Osteocyte (in vitro differentiated cells): ENCODE measurements around the gene THAP11. TPM values are rescaled to one million over a fixed set of nuclear protein-coding genes. Genes with fewer than 3 reads are reported as not detected.

ENCODE experiments used
- DNase-seq: peaks from one replicate; pipeline ENCODE4 v3.0.0; 2021; ENCODE audit warnings: mixed read lengths; ENCODE audit not compliant: unreplicated experiment; ENCODE audit errors: extremely low spot score
- H3K27ac Mint-ChIP-seq: one replicate; pipeline ENCODE4 v1.8.0; 2021; ENCODE audit warnings: mild to moderate bottlenecking, mixed read lengths; ENCODE audit not compliant: unreplicated experiment
- H3K27me3 Mint-ChIP-seq: one replicate; pipeline ENCODE4 v1.8.0; 2021; ENCODE audit warnings: mixed read lengths; ENCODE audit not compliant: unreplicated experiment
- H3K36me3 Mint-ChIP-seq: one replicate; pipeline ENCODE4 v1.8.0; 2021; ENCODE audit warnings: mixed read lengths; ENCODE audit not compliant: unreplicated experiment
- H3K4me1 Mint-ChIP-seq: one replicate; pipeline ENCODE4 v1.8.0; 2021; ENCODE audit warnings: mixed read lengths; ENCODE audit not compliant: unreplicated experiment
- H3K4me3 Mint-ChIP-seq: one replicate; pipeline ENCODE4 v1.8.0; 2021; ENCODE audit warnings: mild to moderate bottlenecking, moderate library complexity, mixed read lengths; ENCODE audit not compliant: unreplicated experiment
- H3K9me3 Mint-ChIP-seq: one replicate; pipeline ENCODE4 v1.8.0; 2021; ENCODE audit warnings: mixed read lengths; ENCODE audit not compliant: unreplicated experiment
- CTCF ChIP-seq: fragments of 200-600 bp; sonication (generic); IDR thresholded peaks from 2 replicates; pipeline ENCODE4 v1.5.0; 2021; ENCODE audit warnings: antibody characterized with exemption, mild to moderate bottlenecking, moderate library complexity
- total RNA-seq: library from RNA; stranded (reverse); gene quantifications from 2 replicates; pipeline ENCODE4 v1.2.1, GENCODE V29; 2021

Gene THAP11
- total RNA-seq, 1 donor from 2014 or later: 30.0 TPM

DNA sequence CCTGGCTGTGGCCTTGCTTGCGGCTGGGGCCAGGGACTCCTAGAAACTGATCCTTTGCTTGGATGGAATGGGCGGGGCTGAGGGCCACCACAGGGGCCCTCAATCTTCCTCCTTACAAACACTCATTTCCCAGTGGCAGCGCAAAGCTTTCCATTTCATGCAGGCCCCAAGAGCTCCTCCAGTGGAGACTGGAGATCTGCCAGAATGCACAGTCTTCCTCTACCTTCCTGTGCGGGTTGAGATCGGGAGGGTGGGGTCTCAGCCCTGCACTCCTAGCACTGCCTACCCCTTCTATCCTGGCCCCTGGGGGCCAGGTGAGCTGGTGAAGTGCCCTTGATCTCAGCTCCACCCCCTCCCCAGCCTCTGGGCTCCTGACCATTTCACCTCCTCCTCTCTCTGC lies 44.3 kb downstream of the THAP11 start:
- Mint-ChIP-seq H3K27ac (no peak overlapping the region), H3K27me3 (no peaks in the 10 kb centered on the region), H3K36me3 (peaks cover 14% of the 10 kb centered on the region), H3K4me1 (peaks cover 9% of the 10 kb centered on the region), H3K9me3 (no peaks in the 10 kb centered on the region), H3K4me3 (no peak overlapping the region)
- TF ChIP-seq CTCF: no peak
- DNase-seq: no peak

DNA sequence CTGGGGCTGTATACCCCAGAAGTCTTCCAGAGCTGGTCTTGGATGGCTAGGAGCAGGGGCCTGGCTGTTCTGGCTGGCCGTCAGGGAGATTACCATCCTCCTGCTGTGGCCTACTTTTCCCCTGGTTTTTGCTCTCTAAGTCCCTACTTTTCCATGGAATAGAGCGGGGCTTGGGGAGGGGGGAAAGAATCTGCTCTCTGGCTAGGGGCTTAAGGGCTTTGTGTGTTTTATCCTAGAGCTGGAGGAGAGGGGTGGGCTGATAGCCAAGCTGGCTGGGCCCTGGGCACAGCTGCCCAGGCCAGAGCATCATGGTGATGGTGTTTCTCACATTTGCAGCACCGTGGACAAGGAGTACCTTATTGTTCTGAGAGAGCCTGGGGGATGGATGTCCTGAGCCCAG lies 46.2 kb downstream of the THAP11 start:
- TF ChIP-seq CTCF: no peak
- H3K27me3 Mint-ChIP-seq: no peaks in the 10 kb centered on the region
- no peaks in the 10 kb centered on the region for H3K9me3 Mint-ChIP-seq
- peaks cover 10% of the 10 kb centered on the region for H3K36me3 Mint-ChIP-seq
- H3K27ac Mint-ChIP-seq: no peak overlapping the region
- peaks cover 17% of the 10 kb centered on the region for H3K4me1 Mint-ChIP-seq
- H3K4me3 Mint-ChIP-seq: no peak overlapping the region
- DNase-seq: no peak

DNA sequence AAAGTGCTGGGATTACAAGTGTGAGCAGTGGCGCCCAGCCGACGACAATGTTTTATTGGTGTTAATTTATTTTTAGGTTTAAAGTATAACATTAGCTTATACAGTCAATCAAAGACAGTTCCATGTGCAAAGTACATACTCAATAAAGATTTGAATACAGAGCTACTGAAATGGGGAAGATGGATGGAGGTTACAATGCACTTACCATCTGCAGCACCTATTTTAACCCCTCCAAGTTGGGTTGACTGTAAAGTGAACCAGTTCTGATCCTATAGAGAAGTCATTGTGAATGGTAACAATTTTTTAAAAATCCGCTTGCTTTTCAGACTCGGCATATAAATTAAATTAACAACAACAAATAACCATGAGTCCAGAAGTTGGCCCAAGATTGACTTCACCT lies 50.3 kb downstream of the THAP11 start:
- peak overlapping the region; percentile 81 for H3K4me3 Mint-ChIP-seq
- H3K9me3 Mint-ChIP-seq: no peaks in the 10 kb centered on the region
- TF ChIP-seq CTCF: no peak
- peaks cover 31% of the 10 kb centered on the region for H3K4me1 Mint-ChIP-seq
- H3K27ac Mint-ChIP-seq: peak overlapping the region; percentile 88
- no peak for DNase-seq
- H3K27me3 Mint-ChIP-seq: no peaks in the 10 kb centered on the region
- H3K36me3 Mint-ChIP-seq: peaks cover 2% of the 10 kb centered on the region

DNA sequence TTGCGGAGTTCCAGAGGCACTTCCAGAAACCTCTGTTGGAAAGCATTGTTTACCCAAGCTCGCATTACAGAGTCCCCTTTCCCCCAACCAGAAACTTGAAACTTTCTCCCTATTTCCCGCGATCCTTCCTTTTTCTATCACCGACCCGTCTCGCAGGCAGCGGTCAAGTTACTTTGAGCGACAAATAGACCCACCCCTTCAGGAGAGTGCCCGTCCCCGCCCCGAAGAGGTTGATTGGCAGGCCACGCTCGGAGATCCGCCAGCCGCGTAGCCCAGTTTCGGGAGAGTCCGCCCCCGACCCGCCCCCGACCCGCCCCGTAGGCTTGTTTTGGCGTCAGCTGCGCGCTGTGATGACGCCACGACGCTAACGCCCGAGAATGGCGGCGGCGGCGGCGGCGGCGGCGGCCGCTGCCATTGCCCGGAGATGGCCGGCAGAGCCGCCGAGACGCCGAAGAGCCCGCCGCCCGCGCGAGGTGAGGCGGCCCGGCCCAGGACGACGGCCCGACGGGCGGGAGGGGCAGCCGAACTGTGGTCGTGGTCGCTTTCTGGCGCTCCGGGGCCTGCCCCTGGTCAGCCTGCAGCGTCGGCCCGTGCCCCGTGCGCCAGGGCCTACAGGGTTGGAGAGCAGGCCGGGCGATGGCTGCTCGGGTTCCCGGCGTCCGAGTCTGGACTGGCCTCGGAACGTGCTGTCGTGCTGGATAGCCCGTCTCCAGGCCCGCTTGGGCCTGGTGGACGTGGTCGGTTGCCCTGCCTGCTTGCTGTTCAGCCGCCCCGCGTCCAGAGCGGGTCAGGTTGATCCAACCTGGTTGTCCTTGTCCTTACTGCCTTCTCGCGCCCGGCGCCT lies 51.0 kb downstream of the THAP11 start, which contains the start of gene PSKH1:
PSKH1 (plus strand) TSS at position 356 of the 844 bp plus-strand sequence. CDS start 15,496 bp downstream, outside the sequence.
- DNase-seq: peak; percentile 98
- no peaks in the 10 kb centered on the region for H3K27me3 Mint-ChIP-seq

More for the DNA sequence above, 51.0 kb downstream of the THAP11 start, which contains the start of gene PSKH1:
- Mint-ChIP-seq H3K4me1 (peaks cover 33% of the 10 kb centered on the region), H3K36me3 (no peaks in the 10 kb centered on the region), H3K9me3 (no peaks in the 10 kb centered on the region), H3K4me3 (peak within 1 kb of the TSS; percentile 91), H3K27ac (peak within 1 kb of the TSS; percentile 90)
- TF ChIP-seq CTCF: no peak

Other genes with a start within 250 kb of the THAP11 start
- 0.94 and 1.7 TPM in 2 replicates for gene CARMIL2, start 197.2 kb upstream of the THAP11 start, total RNA-seq
- 21.3 and 23.1 TPM in 2 replicates for gene ACD, start 182.1 kb upstream of the THAP11 start, total RNA-seq
- gene PARD6A, start 181.4 kb upstream of the THAP11 start, total RNA-seq: 4.1 and 4.6 TPM in 2 replicates
- 10.9 and 11.7 TPM in 2 replicates for gene ENKD1, start 175.6 kb upstream of the THAP11 start, total RNA-seq
- 2.1 and 2.8 TPM in 2 replicates for gene C16orf86, start 175.5 kb upstream of the THAP11 start, total RNA-seq
- 21.9 and 22.2 TPM in 2 replicates for gene GFOD2, start 123.0 kb upstream of the THAP11 start, total RNA-seq
- gene RANBP10, start 35.8 kb upstream of the THAP11 start, total RNA-seq: 18.9 and 19.5 TPM in 2 replicates
- gene TSNAXIP1, start 35.4 kb upstream of the THAP11 start, total RNA-seq: 3.6 and 4.1 TPM in 2 replicates
- gene NUTF2, start 4.6 kb downstream of the THAP11 start, total RNA-seq: 121 and 125 TPM in 2 replicates
- gene CENPT, start 5.4 kb downstream of the THAP11 start, total RNA-seq: 46.3 and 51.2 TPM in 2 replicates
- gene EDC4, start 30.7 kb downstream of the THAP11 start, total RNA-seq: 68.2 and 75.4 TPM in 2 replicates
- gene NRN1L, start 42.6 kb downstream of the THAP11 start, total RNA-seq: 1.4 and 1.5 TPM in 2 replicates
- 43.9 and 45.5 TPM in 2 replicates for gene PSKH1, start 50.9 kb downstream of the THAP11 start, total RNA-seq
- gene CTRL, start 89.5 kb downstream of the THAP11 start, total RNA-seq: 0.39 and 0.91 TPM in 2 replicates
- 58.3 and 59.0 TPM in 2 replicates for gene PSMB10, start 94.5 kb downstream of the THAP11 start, total RNA-seq
- gene LCAT, start 101.8 kb downstream of the THAP11 start, total RNA-seq: 35.3 and 36.9 TPM in 2 replicates
- 90.7 and 91.6 TPM in 2 replicates for gene SLC12A4, start 126.3 kb downstream of the THAP11 start, total RNA-seq
- gene DPEP3, start 138.2 kb downstream of the THAP11 start, total RNA-seq: not detected in 2 replicates
- gene DPEP2, start 157.2 kb downstream of the THAP11 start, total RNA-seq: not detected in 2 replicates
- not detected in 2 replicates for gene DPEP2NB, start 173.6 kb downstream of the THAP11 start, total RNA-seq
- 7.5 and 8.8 TPM in 2 replicates for gene DDX28, start 180.9 kb downstream of the THAP11 start, total RNA-seq
- 13.6 and 17.2 TPM in 2 replicates for gene DUS2, start 181.0 kb downstream of the THAP11 start, total RNA-seq
- 42.0 and 42.3 TPM in 2 replicates for gene NFATC3, start 243.1 kb downstream of the THAP11 start, total RNA-seq